Stimulated activated CD8-positive, alpha-beta memory T cell treated with anti-CD3 and anti-CD28 coated beads, Interleukin-7, amount 100 ng/mL, for 4 hours (primary cell): ENCODE results near the gene RANBP10.

ENCODE experiments used
- DNase-seq, 2 donors: peaks; one replicate each; pipeline ENCODE4 v3.0.0-alpha.2; 2020; ENCODE audit warnings: low read depth in 2 of 2

RANBP10 gene

DNA sequence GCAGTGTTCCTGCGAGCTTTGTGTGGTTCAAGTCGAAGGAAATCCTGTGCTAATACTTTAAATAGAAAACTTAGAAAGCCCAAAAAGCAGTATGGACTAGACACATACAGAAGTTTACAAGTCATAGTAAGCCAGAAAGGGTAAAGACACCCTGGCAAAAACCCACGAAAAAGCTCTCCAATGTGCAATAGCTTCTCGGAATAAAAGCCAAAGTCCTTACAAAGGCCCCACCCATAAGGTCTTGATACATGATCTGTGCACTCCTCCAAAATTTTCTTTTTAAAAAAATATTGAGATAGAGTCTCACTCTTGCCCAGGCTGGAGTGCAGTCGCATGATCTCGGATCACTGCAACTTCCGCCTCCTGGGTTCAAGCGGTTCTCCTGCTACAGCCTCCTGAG, 129.4 kb downstream of the RANBP10 start:
- no peak for DNase-seq

DNA sequence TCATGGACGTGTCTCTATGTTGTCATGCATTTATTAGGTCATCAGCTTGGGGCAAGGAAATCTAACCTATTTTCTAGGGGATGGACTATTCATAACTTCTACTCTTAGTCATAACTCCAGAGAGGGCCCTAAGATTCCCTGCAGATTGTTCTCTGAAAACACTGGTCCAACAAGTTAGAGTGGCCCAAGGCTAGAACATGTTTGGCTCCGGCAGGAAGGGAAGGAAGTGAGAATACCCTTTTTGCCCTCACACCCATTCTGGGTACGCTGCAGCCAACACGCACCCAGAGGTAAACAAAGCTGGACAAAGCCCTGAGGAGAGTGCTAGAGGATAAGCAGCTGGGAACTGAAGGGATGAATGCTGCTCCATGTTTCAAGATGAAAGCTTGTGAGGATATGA, 129.8 kb downstream of the RANBP10 start:
- no peak for DNase-seq

- DNase-seq: no peak
Measured at GRCh38 chr16:67675999-67676398, 130.4 kb downstream of the RANBP10 start.

- no peak for DNase-seq
Measured at GRCh38 chr16:67675579-67675935, 130.8 kb downstream of the RANBP10 start.

DNA sequence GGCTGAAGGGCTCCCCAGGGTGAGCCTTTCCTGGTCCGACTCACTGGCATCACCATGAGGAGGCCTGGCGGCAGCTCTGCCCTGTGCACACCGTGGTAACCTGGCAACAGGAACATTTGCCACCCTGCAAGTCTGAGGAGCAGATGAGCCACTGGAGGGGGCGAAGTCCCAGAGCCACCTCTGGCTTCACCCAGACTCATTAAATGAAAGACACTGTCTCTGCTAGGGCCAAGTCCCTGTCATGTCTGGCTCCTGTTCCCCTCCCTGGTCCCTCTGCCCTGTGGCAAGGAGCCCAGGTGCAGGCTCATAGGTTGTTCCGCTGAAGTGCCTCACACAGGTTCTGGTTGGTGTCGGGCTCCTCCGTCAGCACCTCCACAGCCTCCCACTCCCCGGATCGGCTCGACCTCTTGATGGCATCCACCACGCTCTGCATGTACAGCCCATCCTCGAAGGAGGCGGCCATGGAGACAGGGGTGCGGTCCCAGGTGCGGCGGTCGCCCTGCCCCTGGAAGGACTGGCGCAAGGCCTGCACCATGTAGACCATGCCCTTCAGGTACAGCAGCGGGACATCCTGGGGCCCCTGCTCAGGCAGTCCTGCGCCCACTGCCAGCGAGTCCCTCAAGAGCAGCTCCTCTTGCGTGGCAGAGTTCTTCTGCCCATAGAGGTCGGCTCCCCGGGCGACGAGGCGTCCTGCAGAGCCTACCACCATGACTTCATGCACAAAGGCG, 131.3 kb downstream of the RANBP10 start:
- no peak for DNase-seq

DNA sequence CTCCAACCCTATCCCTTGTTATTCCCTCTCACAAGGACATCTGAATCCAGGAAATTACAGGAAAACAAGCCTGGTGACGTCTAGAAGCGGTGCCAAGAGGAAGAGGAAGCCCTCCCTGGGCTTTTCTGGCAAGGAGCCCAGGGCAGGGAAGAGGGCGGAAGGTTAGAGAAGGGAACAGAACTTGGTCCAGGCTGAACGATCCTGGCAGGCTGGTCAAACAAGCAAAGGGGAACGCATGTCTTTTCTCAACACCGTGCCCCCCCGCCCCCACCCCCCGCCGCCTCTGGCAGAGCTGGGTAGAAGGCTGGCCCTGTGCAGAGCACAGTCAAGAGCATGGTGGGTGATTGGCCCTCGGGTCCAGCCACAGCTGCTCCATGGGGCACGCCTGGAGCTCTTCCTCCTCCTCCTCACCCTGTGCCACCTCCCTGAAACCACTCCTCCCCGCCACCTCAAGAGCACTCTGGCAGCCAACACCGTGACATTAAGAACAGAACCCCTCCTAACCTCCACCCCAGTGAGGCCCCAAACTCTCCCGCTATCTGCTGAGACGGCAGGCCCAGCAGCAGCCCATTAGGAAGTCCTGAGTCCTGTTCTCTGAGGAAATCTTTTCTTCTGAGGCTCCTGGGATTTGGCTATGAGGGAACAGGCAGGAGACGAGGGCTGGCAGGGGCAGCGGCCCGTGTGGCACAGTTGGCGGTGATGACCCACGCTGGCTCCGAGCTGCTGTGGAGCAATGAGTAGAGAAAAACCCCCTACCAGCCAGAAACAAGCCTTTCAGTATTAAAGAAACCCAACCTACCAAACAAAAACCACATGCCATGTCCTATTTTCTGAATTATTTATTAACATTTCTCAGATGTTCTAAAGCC, 132.4 kb downstream of the RANBP10 start:
- no peak for DNase-seq
